ENCODE measurements around the gene KRT25.

Gene KRT25

GRCh38 chr17:40699371-40699770, 55.8 kb downstream of the KRT25 start:
- DNase-seq (ENCODE audit: low read depth in 2 of 2, low spot score in 1 of 2), result no peak

Data from stimulated activated CD8-positive, alpha-beta memory T cell treated with anti-CD3 and anti-CD28 coated beads, Interleukin-4, amount 100 ng/mL, for 1 hour (primary cell).